GM12865 (cell line): ENCODE results near the gene RPE.

Experiments
- DNase-seq: peaks from one replicate; pipeline ENCODE4 v3.0.0; 2010; ENCODE audit warnings: low read depth
- H3K4me3 ChIP-seq: 2 replicates; pipeline ENCODE4 v1.5.1; 2011; ENCODE audit warnings: mild to moderate bottlenecking, low read depth, low read length, control low read depth
- CTCF ChIP-seq: IDR thresholded peaks from 2 replicates; pipeline ENCODE4 v1.5.1; 2011; ENCODE audit warnings: low read length, control low read depth, low read depth, inconsistent platforms; ENCODE audit not compliant: insufficient read depth; ENCODE audit errors: missing control alignments

Gene RPE

GRCh38 chr2:209969692-209970091, 32.7 kb upstream of the RPE start:
- no peak overlapping the region for H3K4me3 ChIP-seq
- no peak for TF ChIP-seq CTCF
- DNase-seq = no peak

- no peak for DNase-seq
- TF ChIP-seq CTCF = no peak
- no peak overlapping the region for H3K4me3 ChIP-seq
Observed at GRCh38 chr2:209970271-209970670, 32.2 kb upstream of the RPE start.

- DNase-seq = no peak
- no peak overlapping the region for H3K4me3 ChIP-seq
- no peak for TF ChIP-seq CTCF
Observed at GRCh38 chr2:209970711-209971110, 31.7 kb upstream of the RPE start.

GRCh38 chr2:209973328-209973727, 29.1 kb upstream of the RPE start:
- no peak for DNase-seq
- no peak overlapping the region for H3K4me3 ChIP-seq
- no peak for TF ChIP-seq CTCF

- TF ChIP-seq CTCF = no peak
- no peak for DNase-seq
- no peak overlapping the region for H3K4me3 ChIP-seq
Observed at GRCh38 chr2:209974576-209974975, 27.9 kb upstream of the RPE start.

GRCh38 chr2:209976698-209977385, 25.6 kb upstream of the RPE start:
- H3K4me3 ChIP-seq = no peak overlapping the region
- no peak for DNase-seq
- no peak for TF ChIP-seq CTCF

- peak; percentile 40 for DNase-seq
- TF ChIP-seq CTCF = no peak
Observed at GRCh38 chr2:209977386-209978239, 24.8 kb upstream of the RPE start.

More at GRCh38 chr2:209977386-209978239, 24.8 kb upstream of the RPE start:
- H3K4me3 ChIP-seq = no peak overlapping the region
